GM12878 (cell line): ENCODE measurements around the gene MTERF1.

Source experiments
- CREB1 ChIP-seq: IDR thresholded peaks from 2 replicates; pipeline ENCODE4 v1.6.1; 2012; ENCODE audit warnings: low read depth, mild to moderate bottlenecking, inconsistent platforms
- CTCF ChIP-seq, 3 experiments: IDR thresholded peaks in 2 of 3; conservative IDR thresholded peaks in 1 of 3; 2 replicates each; pipeline ENCODE4 v1.5.1; 2011; ENCODE audit warnings: low read depth in 3 of 3, low read length in 3 of 3, mild to moderate bottlenecking in 3 of 3, control low read depth in 2 of 3, moderate library complexity in 2 of 3, inconsistent platforms in 1 of 3, mixed read lengths in 1 of 3; ENCODE audit not compliant: control insufficient read depth in 2 of 3, insufficient read depth in 1 of 3; ENCODE audit errors: extremely low read depth in 1 of 3
- E2F8 ChIP-seq: fragments of 450-650 bp; IDR thresholded peaks from 2 replicates; pipeline ENCODE4 v1.6.1; 2018; ENCODE audit warnings: mild to moderate bottlenecking, low read depth, moderate library complexity; ENCODE audit not compliant: partially characterized antibody
- HCFC1 ChIP-seq: fragments of 150-350 bp; IDR thresholded peaks from 2 replicates; pipeline ENCODE4 v1.6.1; 2014; ENCODE audit warnings: low read length
- MAX ChIP-seq: IDR thresholded peaks from 2 replicates; pipeline ENCODE4 v1.6.1; 2012; ENCODE audit warnings: low read depth, low read length, improper control_type of control experiment
- MTA2 ChIP-seq: fragments of 450-650 bp; IDR thresholded peaks from 2 replicates; pipeline ENCODE4 v1.6.1; 2016; ENCODE audit warnings: low read depth, mild to moderate bottlenecking, moderate library complexity
- NFYB ChIP-seq: IDR thresholded peaks from 2 replicates; pipeline ENCODE4 v1.6.1; 2011; ENCODE audit warnings: low read depth, mild to moderate bottlenecking, low read length, improper control_type of control experiment, moderate library complexity; ENCODE audit not compliant: insufficient read depth
- PML ChIP-seq: IDR thresholded peaks from 2 replicates; pipeline ENCODE4 v1.6.1; 2012; ENCODE audit warnings: low read length, inconsistent platforms
- SP1 ChIP-seq: IDR thresholded peaks from one replicate; pipeline ENCODE4 v1.6.1; 2011; ENCODE audit warnings: low read depth, low read length
- SREBF2 ChIP-seq: IDR thresholded peaks from 2 replicates; pipeline ENCODE4 v1.6.1; 2012; ENCODE audit warnings: mild to moderate bottlenecking, low read length
- TBL1XR1 ChIP-seq: IDR thresholded peaks from 2 replicates; pipeline ENCODE4 v1.6.1; 2012; ENCODE audit warnings: low read depth, low read length, improper control_type of control experiment
- USF2 ChIP-seq: IDR thresholded peaks from 2 replicates; pipeline ENCODE4 v1.6.1; 2011; ENCODE audit warnings: low read depth, low read length, improper control_type of control experiment, borderline replicate concordance

- TF ChIP-seq CTCF (IDR thresholded peaks at IDR 0.05 in 2 of 3, conservative IDR thresholded peaks at IDR 0.05 in 1 of 3; ENCODE audit: control insufficient read depth in 2 of 3, extremely low read depth in 1 of 3, insufficient read depth in 1 of 3, low read depth in 3 of 3, low read length in 3 of 3) (no peak), SP1 (no peak), MAX (no peak), MTA2 (no peak), E2F8 (no peak), CREB1 (no peak), SREBF2 (no peak), HCFC1 (no peak), PML (no peak), TBL1XR1 (no peak), USF2 (no peak), NFYB (no peak)
These were observed 44.6 kb downstream of the MTERF1 start for GRCh38 chr7:91835826-91836368.
